ENCODE data around the gene CYB561D2.

DNA sequence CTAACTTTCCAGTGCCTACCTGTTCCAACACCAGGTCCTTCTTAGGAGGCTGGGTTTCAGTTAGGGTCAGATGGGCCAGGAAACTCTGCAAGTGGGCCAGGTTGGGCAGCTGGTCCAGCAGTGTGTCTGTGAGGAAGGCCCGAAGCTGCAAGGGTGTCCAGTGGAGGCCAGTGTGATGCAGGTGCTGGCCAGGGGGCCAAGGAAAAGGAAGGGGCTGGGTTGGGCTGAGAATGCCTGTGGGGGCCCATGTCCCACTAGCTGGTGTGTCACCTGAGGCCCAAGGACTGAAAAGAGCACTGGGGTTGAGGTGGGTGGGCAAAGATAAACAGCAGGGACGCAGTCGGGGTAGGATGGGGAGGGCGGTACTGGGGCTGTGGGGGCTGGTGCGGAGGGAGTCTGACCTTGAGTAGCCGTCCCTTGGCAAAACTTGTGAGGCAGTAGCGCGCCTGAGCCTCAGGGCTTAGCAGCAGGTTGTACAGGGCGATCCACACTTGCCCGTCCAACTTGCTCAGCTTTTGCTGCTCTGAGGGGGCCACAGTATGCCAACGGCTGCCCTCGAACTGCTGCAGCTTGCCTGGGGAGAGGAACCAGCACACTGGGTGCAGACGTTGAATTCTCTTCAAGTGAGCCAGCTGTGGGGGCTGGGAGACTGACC, 8.5 kb upstream of the CYB561D2 start:
- no peak for TF ChIP-seq EZH2 (IDR thresholded peaks at IDR 0.05; ENCODE audit: insufficient read depth, poor library complexity, severe bottlenecking)
- no peak for TF ChIP-seq EZH2phosphoT487 (IDR thresholded peaks at IDR 0.05; ENCODE audit: insufficient read depth, low read depth)
